SW480 (cell line): ENCODE measurements around the gene MFAP2.
A peak's percentile ranks its signal among the peaks of the same experiment; 100 is the strongest.

Source experiments
- DNase-seq: peaks from one replicate; pipeline ENCODE4 v3.0.0-alpha.2; 2016; ENCODE audit warnings: low spot score

Gene MFAP2

GRCh38 chr1:16980473-16981268 is at the start of gene MFAP2:
Gene MFAP2, minus strand, starts transcription at chr1:16980620. Its CDS starts 2,347 bp downstream, at chr1:16978273.
- no peak for DNase-seq

GRCh38 chr1:17030206-17030605 is 49.8 kb upstream of the MFAP2 start:
- no peak for DNase-seq

GRCh38 chr1:17028662-17029188 is 48.3 kb upstream of the MFAP2 start:
- no peak for DNase-seq

GRCh38 chr1:17027900-17028299 is 47.5 kb upstream of the MFAP2 start:
- no peak for DNase-seq

GRCh38 chr1:17027403-17027802 is 47.0 kb upstream of the MFAP2 start:
- no peak for DNase-seq

GRCh38 chr1:17024721-17025120 is 44.3 kb upstream of the MFAP2 start:
- DNase-seq, result no peak

GRCh38 chr1:17023573-17023972 is 43.2 kb upstream of the MFAP2 start:
- DNase-seq, result no peak

GRCh38 chr1:17023102-17023501 is 42.7 kb upstream of the MFAP2 start:
- no peak for DNase-seq

- no peak for DNase-seq
Measured at GRCh38 chr1:17021896-17022295, 41.5 kb upstream of the MFAP2 start.

- DNase-seq, result no peak
Measured at GRCh38 chr1:17020502-17020901, 40.1 kb upstream of the MFAP2 start.

GRCh38 chr1:17018849-17019248 is 38.4 kb upstream of the MFAP2 start:
- DNase-seq, result no peak

GRCh38 chr1:17017435-17017834 is 37.0 kb upstream of the MFAP2 start:
- no peak for DNase-seq

GRCh38 chr1:17016317-17016661 is 35.9 kb upstream of the MFAP2 start:
- no peak for DNase-seq

- DNase-seq, result no peak
Measured at GRCh38 chr1:17014671-17015567, 34.5 kb upstream of the MFAP2 start.

GRCh38 chr1:17013491-17014320 is 33.3 kb upstream of the MFAP2 start:
- no peak for DNase-seq

- peak; percentile 14 for DNase-seq
Measured at GRCh38 chr1:17012775-17013490, 32.5 kb upstream of the MFAP2 start.

- peak; percentile 83 for DNase-seq
Measured at GRCh38 chr1:17011439-17012307, 31.3 kb upstream of the MFAP2 start, which contains the start of gene ATP13A2. Gene ATP13A2, minus strand, starts transcription at chr1:17011928. Its CDS starts 190 bp downstream, at chr1:17011738.

GRCh38 chr1:17011092-17011438 is 30.6 kb upstream of the MFAP2 start:
- no peak for DNase-seq

GRCh38 chr1:17009706-17010105 is 29.3 kb upstream of the MFAP2 start:
- no peak for DNase-seq

- DNase-seq, result no peak
Measured at GRCh38 chr1:17008208-17008855, 27.9 kb upstream of the MFAP2 start.
